ENCODE results near the gene PON1. TPM values are rescaled to one million over a fixed set of nuclear protein-coding genes. Genes with fewer than 3 reads are reported as not detected.

Gene PON1
- total and polyA plus RNA-seq, 2 of the 8 experiments (the other 6 are each of a cell fraction or from before 2014, with no cell fraction given): not detected

DNA sequence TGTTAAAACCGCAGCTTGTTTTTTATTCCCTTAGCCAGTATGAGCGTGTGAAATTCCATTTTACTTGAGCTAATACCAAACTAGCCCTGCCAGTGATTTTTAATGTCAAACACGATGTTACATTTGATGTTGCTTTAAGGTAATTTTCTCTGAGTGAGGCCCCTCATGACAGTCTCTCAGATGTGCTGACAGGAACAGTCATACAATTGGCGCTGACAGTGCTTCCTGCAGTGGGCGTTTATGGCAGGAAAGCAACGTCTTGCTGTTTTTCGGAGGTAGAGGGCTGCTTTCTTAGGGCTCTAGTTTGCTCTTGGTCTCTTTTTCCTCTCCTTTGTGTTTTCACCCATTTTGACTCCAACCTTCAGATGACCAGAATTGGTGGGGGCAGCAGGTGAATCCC, 19.3 kb downstream of the PON1 start (continued):
- TF ChIP-seq, protein P1, sequence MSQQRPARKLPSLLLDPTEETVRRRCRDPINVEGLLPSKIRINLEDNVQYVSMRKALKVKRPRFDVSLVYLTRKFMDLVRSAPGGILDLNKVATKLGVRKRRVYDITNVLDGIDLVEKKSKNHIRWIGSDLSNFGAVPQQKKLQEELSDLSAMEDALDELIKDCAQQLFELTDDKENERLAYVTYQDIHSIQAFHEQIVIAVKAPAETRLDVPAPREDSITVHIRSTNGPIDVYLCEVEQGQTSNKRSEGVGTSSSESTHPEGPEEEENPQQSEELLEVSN (IDR thresholded peaks at IDR 0.05): no peak
- no peak for TF ChIP-seq JUND (IDR thresholded peaks at IDR 0.05; ENCODE audit: low read length)
- TF ChIP-seq ZNF274 (IDR thresholded peaks at IDR 0.05; ENCODE audit: borderline replicate concordance, extremely low read depth, low read length): no peak

Measured in H1 (cell line).